K562 (cell line): ENCODE data around the gene RELL2.

ENCODE experiments used
- ARID2 ChIP-seq: fragments of 450-650 bp; IDR thresholded peaks from 2 replicates; pipeline ENCODE4 v1.6.1; 2017; ENCODE audit warnings: antibody characterized with exemption, mild to moderate bottlenecking
- CTCF ChIP-seq, 3 experiments: IDR thresholded peaks in 2 of 3; conservative IDR thresholded peaks in 1 of 3; 2 replicates each; pipeline ENCODE4 v1.5.1; 2011 to 2012; ENCODE audit warnings: low read length in 3 of 3, mild to moderate bottlenecking in 3 of 3, control low read depth in 2 of 3, improper control_type of control experiment in 1 of 3, inconsistent platforms in 1 of 3, low read depth in 1 of 3, mixed read lengths in 1 of 3, moderate library complexity in 1 of 3; ENCODE audit not compliant: insufficient read depth in 2 of 3
- RFX5 ChIP-seq: IDR thresholded peaks from 2 replicates; pipeline ENCODE4 v1.6.1; 2011; ENCODE audit warnings: low read depth, mild to moderate bottlenecking, improper control_type of control experiment, low read length
- SIX5 ChIP-seq, 2 experiments: IDR thresholded peaks; 2 replicates each; pipeline ENCODE4 v1.6.1; 2011; ENCODE audit warnings: low read length in 2 of 2, borderline replicate concordance in 1 of 2, low read depth in 1 of 2, mild to moderate bottlenecking in 1 of 2, moderate library complexity in 1 of 2; ENCODE audit not compliant: insufficient read depth in 1 of 2
- TAF1 ChIP-seq: IDR thresholded peaks from 2 replicates; pipeline ENCODE4 v1.6.1; 2011; ENCODE audit warnings: mild to moderate bottlenecking, low read length, moderate library complexity; ENCODE audit not compliant: insufficient read depth, control insufficient read depth, severe bottlenecking; ENCODE audit errors: extremely low read depth
- ZNF24 ChIP-seq: fragments of 450-650 bp; IDR thresholded peaks from 2 replicates; pipeline ENCODE4 v1.6.1; 2016
- ZSCAN32 ChIP-seq: fragments of 450-650 bp; formaldehyde crosslinking; IDR thresholded peaks from 2 replicates; pipeline ENCODE4 v1.4.0; 2020; ENCODE audit warnings: mild to moderate bottlenecking, moderate library complexity
- ZZZ3 ChIP-seq: fragments of 450-650 bp; IDR thresholded peaks from 2 replicates; pipeline ENCODE4 v1.6.1; 2016; ENCODE audit warnings: antibody characterized with exemption, mild to moderate bottlenecking, moderate library complexity

- peak; percentile 44 to 60 (median 52); a peak in 4 of 6 replicates for TF ChIP-seq CTCF (IDR thresholded peaks at IDR 0.05 in 2 of 3, conservative IDR thresholded peaks at IDR 0.05 in 1 of 3; ENCODE audit: insufficient read depth in 2 of 3, low read depth in 1 of 3, low read length in 3 of 3)
- no peak for TF ChIP-seq ZSCAN32 (CRISPR knock-in tag)
- TF ChIP-seq ARID2, result no peak
- no peak for TF ChIP-seq SIX5 (IDR thresholded peaks at IDR 0.05; ENCODE audit: borderline replicate concordance in 1 of 2, insufficient read depth in 1 of 2, low read depth in 1 of 2, low read length in 2 of 2)
- no peak for TF ChIP-seq RFX5
- TF ChIP-seq ZNF24, result no peak
- no peak for TF ChIP-seq TAF1
- no peak for TF ChIP-seq ZZZ3
Observed at GRCh38 chr5:141669520-141669919, 32.7 kb downstream of the RELL2 start.
